GM12875 (cell line): ENCODE data around the gene EIF4A2.
A peak's percentile ranks its signal among the peaks of the same experiment; 100 is the strongest.

Source experiments
- H3K4me3 ChIP-seq: one replicate; pipeline ENCODE4 v1.5.1; 2011; ENCODE audit warnings: low read depth, low read length, control low read depth
- CTCF ChIP-seq: IDR thresholded peaks from 2 replicates; pipeline ENCODE4 v1.5.1; 2011; ENCODE audit warnings: low read depth, mild to moderate bottlenecking, control low read depth, inconsistent platforms, low read length, moderate library complexity, borderline replicate concordance; ENCODE audit not compliant: insufficient read depth

The EIF4A2 gene

GRCh38 chr3:186784820-186785494 is 1.6 kb downstream of the EIF4A2 start:
- H3K4me3 ChIP-seq: peak overlapping the region; percentile 89
- no peak for TF ChIP-seq CTCF

- H3K4me3 ChIP-seq: peak overlapping the region; percentile 89
- no peak for TF ChIP-seq CTCF
Observed at GRCh38 chr3:186785495-186786018, 2.2 kb downstream of the EIF4A2 start.

DNA sequence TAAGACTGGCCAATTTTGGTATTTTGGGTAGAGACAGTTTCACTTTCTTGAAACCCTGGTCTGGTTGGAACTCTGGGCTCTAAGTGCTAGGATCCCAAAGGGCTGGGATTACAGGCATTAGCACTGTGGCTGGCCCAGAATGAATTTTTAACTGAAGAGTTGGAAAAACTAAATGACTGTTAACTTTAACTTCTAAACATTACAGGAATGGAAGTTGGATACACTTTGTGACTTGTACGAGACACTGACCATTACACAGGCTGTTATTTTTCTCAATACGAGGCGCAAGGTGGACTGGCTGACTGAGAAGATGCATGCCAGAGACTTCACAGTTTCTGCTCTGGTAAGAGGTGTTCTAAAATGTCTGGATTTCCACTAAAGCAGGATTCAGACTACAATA is 3.5 kb downstream of the EIF4A2 start:
- TF ChIP-seq CTCF: no peak

GRCh38 chr3:186787642-186788481 is 4.5 kb downstream of the EIF4A2 start:
- TF ChIP-seq CTCF: no peak
- H3K4me3 ChIP-seq: no peak overlapping the region

More for the DNA sequence above, 3.5 kb downstream of the EIF4A2 start:
- peak overlapping the region; percentile 18 for H3K4me3 ChIP-seq

- H3K4me3 ChIP-seq: no peak overlapping the region
- TF ChIP-seq CTCF: no peak
Observed at GRCh38 chr3:186788482-186789370, 5.3 kb downstream of the EIF4A2 start.

DNA sequence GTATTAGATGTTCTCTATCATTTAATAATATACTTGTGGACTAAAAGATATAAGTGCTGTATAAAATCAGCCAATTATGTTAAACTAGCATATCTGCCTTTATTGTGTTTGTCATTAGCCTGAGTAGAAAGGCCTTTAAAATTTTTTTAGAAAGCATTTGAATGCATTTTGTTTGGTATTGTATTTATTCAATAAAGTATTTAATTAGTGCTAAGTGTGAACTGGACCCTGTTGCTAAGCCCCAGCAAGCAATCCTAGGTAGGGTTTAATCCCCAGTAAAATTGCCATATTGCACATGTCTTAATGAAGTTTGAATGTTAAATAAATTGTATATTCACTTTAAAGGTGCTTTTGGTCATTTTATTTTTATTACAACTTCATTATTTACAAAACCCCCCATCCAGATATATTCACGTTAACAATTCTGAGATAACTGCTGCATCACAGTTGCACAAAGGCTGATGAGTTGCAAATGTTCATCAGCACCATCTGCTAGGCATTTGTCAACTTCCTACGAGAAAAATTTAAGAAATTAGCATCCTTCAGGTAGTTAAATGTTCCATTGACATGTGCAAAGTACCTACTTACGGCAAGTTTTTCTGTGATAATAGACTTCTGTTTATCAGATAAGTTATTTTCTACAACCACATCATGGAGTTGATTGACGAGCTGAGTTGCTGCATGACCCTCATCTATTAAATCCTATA is 6.3 kb downstream of the EIF4A2 start:
- H3K4me3 ChIP-seq: no peak overlapping the region
- TF ChIP-seq CTCF: no peak
